Testis (tissue), 3 donors: ENCODE measurements around the gene STAT6. TPM values are rescaled to one million over a fixed set of nuclear protein-coding genes. Genes with fewer than 3 reads are reported as not detected.

ENCODE experiments used
- DNase-seq: peaks from one replicate; pipeline ENCODE4 v3.0.0-alpha.2; 2019
- H3K27ac ChIP-seq, 2 donors: fragments of 200-600 bp; sonication (generic); one replicate each; pipeline ENCODE4 v1.5.1; 2019
- H3K27me3 ChIP-seq: fragments of 200-600 bp; sonication (generic); one replicate; pipeline ENCODE4 v1.5.1; 2019
- H3K36me3 ChIP-seq: fragments of 200-600 bp; sonication (generic); one replicate; pipeline ENCODE4 v1.5.1; 2017; ENCODE audit warnings: low read depth; ENCODE audit errors: missing control alignments
- H3K4me1 ChIP-seq: fragments of 200-600 bp; sonication (generic); one replicate; pipeline ENCODE4 v1.5.1; 2019
- H3K4me3 ChIP-seq, 2 donors: fragments of 200-600 bp; sonication (generic); one replicate each; pipeline ENCODE4 v1.5.1; 2017 to 2019
- H3K9me3 ChIP-seq: fragments of 200-600 bp; sonication (generic); one replicate; pipeline ENCODE4 v1.5.1; 2017
- POLR2A ChIP-seq: fragments of 450-650 bp; IDR thresholded peaks from one replicate; pipeline ENCODE4 v1.6.1; 2017; ENCODE audit warnings: antibody characterized with exemption, mild to moderate bottlenecking, moderate library complexity
- WGBS, 2 donors: methylation state at CpG; one replicate each; pipeline ENCODE4 v1.1.5; 2018; 5-methylcytosine and 5-hydroxymethylcytosine counted together
- intact Hi-C: fragments of 100-400 bp; cut with DNase I; formaldehyde crosslinking; loops from one replicate; pipeline ENCODE4 v1.15.1; 2023; ENCODE audit warnings: low total_unique reads
- polyA plus RNA-seq: library from polyadenylated mRNA; stranded (reverse); fragments of 350-450 nt; fragmentation: Illumina TruSeq; extraction: RNeasy Lipid Tissue Mini Kit (QIAGEN cat#74804); gene quantifications from one replicate; pipeline ENCODE4 v1.2.3, GENCODE V29; 2014; ENCODE audit warnings: low read depth, low replicate concordance; ENCODE audit not compliant: insufficient read depth
- total RNA-seq, 2 donors: library from RNA; depleted of rRNA; stranded (reverse); fragments of >200 nt; gene quantifications; one replicate each; pipeline ENCODE4 v1.2.3, GENCODE V29; 2016
- TF ChIP-seq, protein P1 (sequence below), 3 experiments: fragments of 450-650 bp in 2 of 3; fragments of 200-600 bp in 1 of 3; sonication (generic) in 1 of 3; IDR thresholded peaks; one replicate each; pipeline ENCODE4 v1.5.1; 2016 to 2019; ENCODE audit warnings: antibody characterized with exemption in 3 of 3, mild to moderate bottlenecking in 2 of 3, moderate library complexity in 1 of 3

Gene STAT6
- total and polyA plus RNA-seq, 3 donors from 2014 or later = 53.2 to 81.5 (median 66.2) TPM

DNA sequence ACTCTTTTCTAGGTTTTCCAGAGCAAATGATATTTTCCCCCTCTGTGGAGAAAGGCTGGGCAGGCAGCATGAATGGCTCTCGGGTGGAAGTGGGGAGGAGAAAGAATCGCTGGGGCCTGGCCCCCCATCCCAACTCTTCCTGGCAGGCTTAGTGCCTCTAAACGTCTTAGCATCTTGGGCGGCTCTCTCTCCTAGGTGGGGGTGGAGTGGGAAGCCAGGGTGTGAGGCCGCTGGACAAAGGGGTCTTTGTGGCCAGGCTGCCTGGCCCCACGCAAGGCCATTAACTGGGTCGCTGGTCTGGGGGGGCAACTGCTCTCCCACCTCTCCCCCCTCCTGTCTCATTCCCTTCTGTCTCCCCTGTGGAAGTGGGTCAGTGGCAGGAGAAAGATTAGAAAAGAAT lies 31.6 kb upstream of the STAT6 start:
- 40 to 50% methylated on average over 5 to 7 of the region's 7 CpGs for WGBS, 2 donors
- TF ChIP-seq POLR2A = no peak
- TF ChIP-seq, protein P1, sequence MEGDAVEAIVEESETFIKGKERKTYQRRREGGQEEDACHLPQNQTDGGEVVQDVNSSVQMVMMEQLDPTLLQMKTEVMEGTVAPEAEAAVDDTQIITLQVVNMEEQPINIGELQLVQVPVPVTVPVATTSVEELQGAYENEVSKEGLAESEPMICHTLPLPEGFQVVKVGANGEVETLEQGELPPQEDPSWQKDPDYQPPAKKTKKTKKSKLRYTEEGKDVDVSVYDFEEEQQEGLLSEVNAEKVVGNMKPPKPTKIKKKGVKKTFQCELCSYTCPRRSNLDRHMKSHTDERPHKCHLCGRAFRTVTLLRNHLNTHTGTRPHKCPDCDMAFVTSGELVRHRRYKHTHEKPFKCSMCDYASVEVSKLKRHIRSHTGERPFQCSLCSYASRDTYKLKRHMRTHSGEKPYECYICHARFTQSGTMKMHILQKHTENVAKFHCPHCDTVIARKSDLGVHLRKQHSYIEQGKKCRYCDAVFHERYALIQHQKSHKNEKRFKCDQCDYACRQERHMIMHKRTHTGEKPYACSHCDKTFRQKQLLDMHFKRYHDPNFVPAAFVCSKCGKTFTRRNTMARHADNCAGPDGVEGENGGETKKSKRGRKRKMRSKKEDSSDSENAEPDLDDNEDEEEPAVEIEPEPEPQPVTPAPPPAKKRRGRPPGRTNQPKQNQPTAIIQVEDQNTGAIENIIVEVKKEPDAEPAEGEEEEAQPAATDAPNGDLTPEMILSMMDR (IDR thresholded peaks at IDR 0.05) = no peak
- peaks cover 58% of the 10 kb centered on the region for H3K4me1 ChIP-seq

GRCh38 chr12:57142121-57142520 lies 31.0 kb upstream of the STAT6 start:
- peak overlapping the region; percentile 59 to 70 for H3K27ac ChIP-seq
- H3K27me3 ChIP-seq = no peaks in the 10 kb centered on the region
- peaks cover 56% of the 10 kb centered on the region for H3K4me1 ChIP-seq
- intact Hi-C loops = no loop called here
- H3K36me3 ChIP-seq = no peaks in the 10 kb centered on the region
- no peak overlapping the region for H3K4me3 ChIP-seq
- TF ChIP-seq POLR2A = no peak
- TF ChIP-seq, protein P1 (IDR thresholded peaks at IDR 0.05) = no peak
- 40 to 64% methylated on average over 8 to 9 of the region's 9 CpGs for WGBS, 2 donors
- no peak for DNase-seq
- H3K9me3 ChIP-seq = no peaks in the 10 kb centered on the region

More for the DNA sequence above, 31.6 kb upstream of the STAT6 start:
- Histone ChIP-seq H3K27ac (peak overlapping the region; percentile 59 to 70), H3K4me3 (no peak overlapping the region), H3K27me3 (no peaks in the 10 kb centered on the region), H3K9me3 (no peaks in the 10 kb centered on the region), H3K36me3 (no peaks in the 10 kb centered on the region)
- intact Hi-C loops = no loop called here
- peak; percentile 63 for DNase-seq

GRCh38 chr12:57141249-57141648 lies 30.1 kb upstream of the STAT6 start:
- Histone ChIP-seq H3K27me3 (no peaks in the 10 kb centered on the region), H3K4me1 (peaks cover 52% of the 10 kb centered on the region), H3K4me3 (no peak overlapping the region), H3K9me3 (no peaks in the 10 kb centered on the region), H3K36me3 (no peaks in the 10 kb centered on the region), H3K27ac (peak overlapping the region in 1 of 2 donors; percentile 70)
- DNase-seq = no peak
- 76 to 84% methylated on average over 6 to 8 of the region's 8 CpGs for WGBS, 2 donors
- TF ChIP-seq, protein P1 (IDR thresholded peaks at IDR 0.05) = no peak
- no peak for TF ChIP-seq POLR2A
- intact Hi-C loops = no loop called here

DNA sequence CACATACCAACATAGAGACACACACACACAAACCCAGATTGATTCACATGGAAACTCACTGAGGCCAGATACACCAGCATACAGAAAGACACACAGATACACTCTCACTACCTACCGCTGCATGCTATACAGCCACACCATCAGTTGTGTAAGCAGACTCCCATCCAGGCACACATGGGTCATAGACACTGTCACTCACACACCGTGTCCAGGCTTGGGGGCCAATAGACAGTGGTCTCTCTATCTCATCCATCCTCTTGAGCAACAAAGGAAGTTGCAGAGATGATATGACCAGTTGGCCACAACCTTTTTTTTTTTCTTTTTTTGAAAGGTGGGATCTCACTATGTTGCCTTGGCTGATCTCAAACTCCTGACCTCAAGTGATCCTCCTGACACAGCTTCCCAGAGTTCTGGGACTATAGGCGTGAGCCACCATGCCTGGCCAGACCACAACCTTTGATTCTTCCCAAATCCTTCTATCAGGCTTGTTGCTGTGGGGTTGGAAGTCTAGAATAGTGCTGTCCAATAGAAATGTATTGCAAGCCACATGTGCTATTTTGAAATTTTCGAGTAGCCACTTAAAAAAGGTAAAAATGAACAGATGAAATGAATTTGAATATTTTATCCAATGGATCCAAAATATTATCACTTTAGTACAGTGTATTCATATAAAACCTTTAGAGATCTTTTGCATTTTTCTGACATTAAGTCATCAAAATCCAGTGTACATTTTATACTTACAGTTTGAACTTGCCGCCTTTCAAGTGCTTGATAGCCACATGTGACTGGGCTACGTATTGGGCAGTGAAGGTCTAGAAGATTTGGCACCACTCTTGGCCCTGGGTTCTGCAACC lies 28.9 kb upstream of the STAT6 start:
- H3K9me3 ChIP-seq = no peaks in the 10 kb centered on the region
- 70 to 82% methylated on average over 6 of the region's 6 CpGs for WGBS, 2 donors
- TF ChIP-seq, protein P1 (IDR thresholded peaks at IDR 0.05) = no peak
- no peak for TF ChIP-seq POLR2A
- peaks cover 52% of the 10 kb centered on the region for H3K4me1 ChIP-seq
- H3K27ac ChIP-seq = no peak overlapping the region
- H3K36me3 ChIP-seq = no peaks in the 10 kb centered on the region
- no peak overlapping the region for H3K4me3 ChIP-seq
- H3K27me3 ChIP-seq = no peaks in the 10 kb centered on the region
- DNase-seq = no peak
- intact Hi-C loops = no loop called here
